CMK (cell line): ENCODE measurements around the gene HTR3C.

Source experiments
- DNase-seq: peaks from one replicate; pipeline ENCODE4 v3.0.0-alpha.2; 2010; ENCODE audit warnings: low read depth

HTR3C gene

DNA sequence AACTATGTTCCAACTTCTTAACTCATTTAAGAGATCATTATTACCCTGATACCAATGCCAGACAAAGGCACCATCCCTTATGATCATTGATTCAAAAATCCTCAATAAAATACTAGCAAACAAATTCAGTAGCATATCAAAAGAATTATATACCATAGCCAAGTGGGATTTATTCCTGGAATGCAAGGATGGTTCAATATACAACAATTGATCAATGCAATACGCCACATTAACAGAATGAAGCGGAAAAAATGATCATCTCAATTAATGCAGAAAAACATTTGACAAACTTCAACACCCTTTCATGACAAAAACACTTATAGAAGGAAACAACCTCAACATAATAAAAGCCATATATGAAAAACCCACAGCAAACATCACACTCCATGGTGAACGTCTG, 39.4 kb downstream of the HTR3C start:
- DNase-seq = no peak

DNA sequence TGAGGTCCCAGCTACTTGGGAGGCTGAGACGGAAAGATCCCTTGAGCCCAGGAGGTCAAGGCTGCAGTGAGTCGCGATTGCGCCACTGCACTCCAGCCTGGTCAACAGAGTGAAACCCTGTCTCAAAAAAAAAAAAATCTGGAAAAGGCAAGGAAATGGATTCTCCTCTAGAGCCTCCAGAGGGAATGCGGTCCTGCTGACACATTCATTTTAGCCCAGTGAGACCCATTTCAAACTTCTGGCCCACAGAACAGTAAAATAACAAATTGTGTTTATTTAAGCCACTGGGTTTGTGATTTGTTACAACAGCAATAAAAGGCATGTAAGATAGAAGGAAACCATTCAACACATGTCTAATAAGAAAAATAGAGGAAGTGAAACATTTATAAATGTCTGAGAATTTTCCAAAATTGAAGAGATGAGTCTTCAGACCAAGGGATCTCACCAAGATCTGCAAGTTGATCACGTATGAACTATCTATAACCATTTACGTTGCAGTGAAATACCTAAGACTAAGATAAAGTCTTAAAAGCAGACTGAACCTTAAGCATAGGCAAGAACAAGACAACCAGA, 44.0 kb downstream of the HTR3C start, which contains the start of gene HTR3E:
HTR3E (plus strand) TSS at position 254 of the 573 bp plus-strand sequence. CDS start 466 bp downstream, outside the sequence.
- DNase-seq = no peak

DNA sequence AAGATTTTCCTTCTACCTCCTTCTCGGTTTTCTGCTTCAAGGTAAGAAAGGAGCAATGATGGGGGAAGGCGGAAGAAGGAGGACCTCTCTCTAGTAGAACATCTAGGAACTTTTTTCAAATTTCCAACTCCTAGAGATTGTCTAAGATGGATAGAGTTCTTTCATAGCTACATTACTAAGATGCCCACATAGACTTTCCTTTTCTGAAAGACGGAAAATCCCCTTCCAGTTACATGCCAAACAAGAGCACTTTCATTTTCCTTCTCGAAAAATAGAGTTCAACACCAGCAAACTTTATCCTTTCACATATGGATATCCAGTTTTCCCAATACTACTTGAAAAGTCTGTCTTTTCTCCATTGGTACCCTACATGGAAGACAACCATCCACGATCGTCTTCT, 44.7 kb downstream of the HTR3C start:
- no peak for DNase-seq

- DNase-seq = no peak
Measured at GRCh38 chr3:184099806-184100686, 47.2 kb downstream of the HTR3C start.
